Natural killer cell treated with Interleukin-12 subunit alpha and Interleukin-12 subunit beta and Interleukin-15 and Interleukin-18, amount 100 ng/mL, for 72 hours (primary cell): ENCODE data around the gene GLI1. TPM values are rescaled to one million over a fixed set of nuclear protein-coding genes. Genes with fewer than 3 reads are reported as not detected.

ENCODE experiments used
- ATAC-seq, 2 donors: fragments of 150-1000 bp; cut with Tn5 transposase in 1 of 2; sonication (Bioruptor Pico), chemical (Tn5 transposase) in 1 of 2; 2 replicates each; pipeline ENCODE4 v1.10.0; 2021
- DNase-seq: peaks from one replicate; pipeline ENCODE4 v3.0.0; 2022; ENCODE audit warnings: low spot score
- H3K27ac Mint-ChIP-seq, 2 donors: 1 replicate in 1 of 2; 2 replicates in 1 of 2; pipeline ENCODE4 v1.8.0; 2022; ENCODE audit warnings: mixed read lengths in 2 of 2, mild to moderate bottlenecking in 1 of 2, moderate library complexity in 1 of 2
- H3K27me3 Mint-ChIP-seq, 2 donors: 1 replicate in 1 of 2; 2 replicates in 1 of 2; pipeline ENCODE4 v1.8.0; 2022; ENCODE audit warnings: mixed read lengths in 2 of 2
- H3K36me3 Mint-ChIP-seq: one replicate; pipeline ENCODE4 v1.8.0; 2022; ENCODE audit warnings: mixed read lengths
- H3K4me1 Mint-ChIP-seq, 2 donors: 1 replicate in 1 of 2; 2 replicates in 1 of 2; pipeline ENCODE4 v1.8.0; 2022; ENCODE audit warnings: low read depth in 2 of 2, mixed read lengths in 2 of 2, mild to moderate bottlenecking in 1 of 2
- H3K4me3 Mint-ChIP-seq: one replicate; pipeline ENCODE4 v1.8.0; 2022; ENCODE audit warnings: mixed read lengths
- H3K9me3 Mint-ChIP-seq: 2 replicates; pipeline ENCODE4 v1.8.0; 2022; ENCODE audit warnings: mixed read lengths
- total RNA-seq, 2 donors: library from RNA; stranded (reverse); gene quantifications; one replicate each; pipeline ENCODE4 v1.2.3, GENCODE V29; 2022

The GLI1 gene
- total RNA-seq, 2 donors from 2014 or later = 0.61 to 1.0 TPM

DNA sequence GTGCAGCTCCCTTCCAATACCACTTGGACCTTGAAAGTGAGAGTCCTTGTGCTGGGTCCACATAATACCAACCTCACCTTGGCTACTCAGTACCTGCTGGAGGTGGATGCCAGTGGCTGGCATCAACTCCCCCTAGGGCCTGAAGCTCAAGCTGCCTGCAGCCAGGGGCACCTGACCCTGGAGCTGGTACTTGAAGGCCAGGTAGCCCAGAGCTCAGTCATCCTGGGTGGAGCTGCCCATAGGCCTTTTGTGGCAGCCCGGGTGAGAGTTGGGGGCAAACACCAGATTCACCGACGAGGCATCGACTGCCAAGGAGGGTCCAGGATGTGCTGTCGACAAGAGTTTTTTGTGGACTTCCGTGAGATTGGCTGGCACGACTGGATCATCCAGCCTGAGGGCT, 10.2 kb upstream of the GLI1 start:
- Mint-ChIP-seq H3K4me1 (peaks cover 0 to 4% of the 10 kb centered on the region in 2 donors), H3K9me3 (no peaks in the 10 kb centered on the region), H3K36me3 (no peaks in the 10 kb centered on the region), H3K27ac (no peak overlapping the region), H3K4me3 (no peak overlapping the region), H3K27me3 (peaks cover 0 to 6% of the 10 kb centered on the region in 2 donors)
- ATAC-seq (no peak), DNase-seq (no peak)

DNA sequence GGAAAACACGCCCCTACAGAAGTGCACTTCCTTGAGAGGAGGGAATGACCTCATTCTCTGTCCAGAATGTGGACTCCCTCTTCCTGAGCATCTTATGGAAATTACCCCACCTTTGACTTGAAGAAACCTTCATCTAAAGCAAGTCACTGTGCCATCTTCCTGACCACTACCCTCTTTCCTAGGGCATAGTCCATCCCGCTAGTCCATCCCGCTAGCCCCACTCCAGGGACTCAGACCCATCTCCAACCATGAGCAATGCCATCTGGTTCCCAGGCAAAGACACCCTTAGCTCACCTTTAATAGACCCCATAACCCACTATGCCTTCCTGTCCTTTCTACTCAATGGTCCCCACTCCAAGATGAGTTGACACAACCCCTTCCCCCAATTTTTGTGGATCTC, 9.5 kb upstream of the GLI1 start:
- Mint-ChIP-seq H3K4me3 (no peak overlapping the region), H3K27me3 (peaks cover 0 to 6% of the 10 kb centered on the region in 2 donors), H3K36me3 (no peaks in the 10 kb centered on the region), H3K4me1 (peaks cover 0 to 3% of the 10 kb centered on the region in 2 donors), H3K9me3 (no peaks in the 10 kb centered on the region), H3K27ac (no peak overlapping the region)
- DNase-seq = no peak
- no peak for ATAC-seq

DNA sequence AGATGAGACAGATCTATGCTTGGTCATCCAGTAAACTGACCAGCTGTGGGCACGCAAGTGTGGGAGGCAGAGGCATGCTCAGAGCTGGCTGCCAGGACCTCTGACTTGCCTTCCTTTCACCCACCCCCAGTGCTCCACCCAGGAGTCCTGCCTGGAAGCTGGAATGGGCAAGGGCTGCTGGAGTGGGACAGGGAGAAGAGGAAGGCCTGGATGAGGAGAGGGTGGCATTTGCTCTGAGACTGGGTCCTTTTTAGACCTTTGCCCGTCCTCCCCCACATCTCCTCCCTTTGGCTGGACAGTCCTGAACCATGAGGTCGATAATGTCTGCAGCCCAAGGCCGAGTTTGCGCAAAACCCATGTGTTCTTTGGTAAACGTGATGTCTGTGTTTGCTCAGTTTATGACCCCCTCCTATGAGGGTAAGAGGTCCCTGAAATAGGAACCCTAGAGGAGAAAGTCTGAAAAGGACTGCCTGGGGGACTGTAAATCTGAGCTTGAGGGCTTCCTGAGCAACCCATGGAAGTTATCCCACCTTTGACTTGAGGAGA, 8.3 kb upstream of the GLI1 start:
- Mint-ChIP-seq H3K4me3 (no peak overlapping the region), H3K9me3 (no peaks in the 10 kb centered on the region), H3K36me3 (no peaks in the 10 kb centered on the region), H3K27me3 (peaks cover 0 to 6% of the 10 kb centered on the region in 2 donors), H3K27ac (no peak overlapping the region), H3K4me1 (peaks cover 5% of the 10 kb centered on the region in 2 donors)
- no peak for DNase-seq
- ATAC-seq = no peak

DNA sequence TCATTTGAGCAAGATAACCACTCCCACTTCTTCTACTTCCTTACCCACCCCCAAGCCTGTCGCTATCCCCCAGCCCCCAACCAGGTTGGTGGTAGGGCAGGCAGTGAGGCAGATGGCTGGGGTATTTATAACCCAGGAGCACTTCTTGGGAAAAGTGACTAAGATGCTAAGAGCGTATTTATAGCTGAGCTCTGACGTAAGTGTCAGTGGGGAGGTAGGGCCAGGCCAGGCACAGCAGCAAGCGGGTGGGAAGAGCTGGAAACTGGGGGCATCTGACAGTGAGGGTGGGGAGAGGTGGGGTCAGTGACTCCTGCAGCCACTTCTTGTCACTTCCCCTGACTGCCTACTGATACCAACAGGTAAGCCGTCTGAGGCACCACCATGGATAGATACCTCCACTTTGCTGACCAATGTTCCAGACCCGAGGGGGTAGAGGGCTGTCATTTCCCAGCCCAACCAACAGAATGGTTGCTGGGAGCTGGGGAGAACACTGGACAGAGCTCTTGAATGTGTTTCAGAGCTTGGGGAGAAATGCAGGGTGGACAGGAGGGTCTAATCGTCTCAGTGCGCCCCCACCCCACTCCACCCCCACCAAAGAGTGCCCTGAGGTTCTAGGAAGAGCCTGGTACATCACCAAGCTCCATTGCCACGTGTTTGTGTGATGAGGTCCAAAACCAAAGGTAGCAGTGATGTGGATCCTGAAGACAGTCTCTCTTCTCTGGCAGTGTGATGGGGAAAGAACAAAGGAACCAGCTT, 7.2 kb upstream of the GLI1 start:
- H3K27ac Mint-ChIP-seq = peak overlapping the region in 1 of 2 donors; percentile 66
- no peak overlapping the region for H3K4me3 Mint-ChIP-seq
- peaks cover 0 to 6% of the 10 kb centered on the region in 2 donors for H3K27me3 Mint-ChIP-seq
- DNase-seq = no peak
- peaks cover 5 to 8% of the 10 kb centered on the region in 2 donors for H3K4me1 Mint-ChIP-seq
- no peaks in the 10 kb centered on the region for H3K36me3 Mint-ChIP-seq
- no peaks in the 10 kb centered on the region for H3K9me3 Mint-ChIP-seq
- no peak for ATAC-seq

DNA sequence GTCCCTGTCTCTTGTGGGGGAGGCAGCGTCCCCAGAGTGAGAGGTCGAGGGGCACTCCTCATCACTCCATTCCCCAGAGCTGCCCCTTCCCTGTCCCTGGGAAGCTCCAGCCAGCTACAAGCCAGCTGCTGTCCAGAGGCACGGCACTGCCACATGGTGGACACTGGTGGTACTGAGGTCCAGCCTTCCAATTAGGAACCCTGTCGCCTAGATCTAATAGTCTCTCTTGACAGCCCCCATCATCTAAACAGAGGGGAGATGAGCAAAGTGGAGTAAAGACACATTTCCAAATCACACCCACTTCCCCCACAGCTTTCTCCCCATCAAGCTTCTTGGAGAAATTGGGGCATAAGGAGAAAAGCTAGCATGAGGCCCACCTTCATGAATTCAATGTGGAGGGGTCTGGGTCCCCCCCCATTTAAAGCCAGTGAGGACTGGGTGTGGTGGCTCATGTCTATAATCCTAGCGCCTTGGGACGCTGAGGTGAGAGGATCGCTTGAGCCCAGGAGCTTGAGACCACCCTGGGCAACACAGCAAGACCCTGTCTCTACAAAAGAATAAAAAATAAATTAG, 6.6 kb upstream of the GLI1 start:
- H3K27me3 Mint-ChIP-seq = peaks cover 0 to 6% of the 10 kb centered on the region in 2 donors
- no peak for DNase-seq
- H3K27ac Mint-ChIP-seq = peak overlapping the region in 1 of 2 donors; percentile 66
- H3K9me3 Mint-ChIP-seq = no peaks in the 10 kb centered on the region
- H3K4me3 Mint-ChIP-seq = no peak overlapping the region
- peak; percentile 63 to 72 for ATAC-seq
- peaks cover 5 to 8% of the 10 kb centered on the region in 2 donors for H3K4me1 Mint-ChIP-seq
- H3K36me3 Mint-ChIP-seq = no peaks in the 10 kb centered on the region

DNA sequence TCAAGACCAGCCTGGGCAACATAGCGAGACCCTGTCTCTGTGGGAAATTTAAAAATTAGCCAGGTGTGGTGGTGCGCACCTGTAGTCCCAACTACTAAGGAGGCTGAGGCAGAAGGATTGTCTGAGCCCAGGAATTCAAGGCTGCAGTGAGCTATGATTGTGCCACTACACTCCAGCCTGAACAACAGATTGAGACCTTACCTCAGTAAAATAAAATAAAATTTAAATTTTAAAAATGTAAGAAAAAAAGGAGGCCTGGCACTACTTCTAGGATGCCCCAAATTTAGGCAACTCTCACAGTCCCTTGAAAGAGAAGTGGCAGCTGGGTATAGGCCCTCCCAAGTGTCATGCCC, 5.4 kb upstream of the GLI1 start:
- Mint-ChIP-seq H3K4me1 (peaks cover 12 to 14% of the 10 kb centered on the region in 2 donors), H3K27ac (no peak overlapping the region), H3K27me3 (peaks cover 0 to 6% of the 10 kb centered on the region in 2 donors), H3K4me3 (no peak overlapping the region), H3K9me3 (no peaks in the 10 kb centered on the region), H3K36me3 (no peaks in the 10 kb centered on the region)
- DNase-seq = no peak
- no peak for ATAC-seq

DNA sequence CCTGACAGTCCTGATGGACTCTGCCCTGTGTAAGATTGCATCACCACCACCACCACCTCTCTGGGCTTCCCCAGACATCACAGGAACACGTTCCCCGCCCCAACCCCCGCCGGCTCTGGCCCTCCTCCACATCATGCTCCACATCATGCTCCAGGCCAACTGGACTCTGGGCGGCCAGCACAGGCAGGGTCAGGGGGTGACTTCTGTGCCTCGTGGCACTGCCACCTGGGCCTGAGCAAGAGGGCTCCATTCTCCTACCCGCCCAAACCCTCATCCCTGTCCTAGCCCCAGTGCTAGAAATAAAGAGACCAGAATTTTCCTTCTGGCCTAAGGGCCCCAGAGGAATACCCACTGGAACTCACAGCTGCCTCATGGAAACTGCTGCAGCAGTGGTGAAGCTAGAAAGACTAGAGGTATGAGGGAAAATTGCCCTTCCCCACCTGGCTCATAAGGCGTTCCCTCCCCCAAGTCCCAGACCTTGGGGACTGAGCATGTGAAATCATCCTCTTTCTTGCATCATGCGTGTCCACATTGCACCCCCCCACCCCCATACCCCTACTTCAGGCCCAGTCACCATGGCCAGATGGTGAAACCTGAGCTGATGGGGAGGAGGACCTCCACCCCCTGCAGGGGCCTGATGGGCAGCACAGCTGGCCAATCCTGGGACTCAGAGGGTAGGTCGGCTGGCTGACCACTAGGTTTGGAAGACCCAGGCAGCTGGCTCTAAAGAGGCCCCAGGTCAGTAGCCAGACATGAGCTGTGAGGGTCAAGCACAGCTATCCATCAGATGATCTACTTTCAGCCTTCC, 4.8 kb upstream of the GLI1 start, which contains the start of gene INHBE:
TSS of gene INHBE (plus strand) at position 742 of the 808 bp plus-strand sequence. CDS start 230 bp downstream, outside the sequence.
- no peak for ATAC-seq
- no peaks in the 10 kb centered on the region for H3K36me3 Mint-ChIP-seq
- peak within 1 kb of the TSS in 1 of 2 donors; percentile 14 for H3K27ac Mint-ChIP-seq
- no peaks in the 10 kb centered on the region for H3K9me3 Mint-ChIP-seq
- peak within 1 kb of the TSS; percentile 42 for H3K4me3 Mint-ChIP-seq
- no peak for DNase-seq
- H3K27me3 Mint-ChIP-seq = peaks cover 0 to 6% of the 10 kb centered on the region in 2 donors
- peaks cover 17 to 19% of the 10 kb centered on the region in 2 donors for H3K4me1 Mint-ChIP-seq

DNA sequence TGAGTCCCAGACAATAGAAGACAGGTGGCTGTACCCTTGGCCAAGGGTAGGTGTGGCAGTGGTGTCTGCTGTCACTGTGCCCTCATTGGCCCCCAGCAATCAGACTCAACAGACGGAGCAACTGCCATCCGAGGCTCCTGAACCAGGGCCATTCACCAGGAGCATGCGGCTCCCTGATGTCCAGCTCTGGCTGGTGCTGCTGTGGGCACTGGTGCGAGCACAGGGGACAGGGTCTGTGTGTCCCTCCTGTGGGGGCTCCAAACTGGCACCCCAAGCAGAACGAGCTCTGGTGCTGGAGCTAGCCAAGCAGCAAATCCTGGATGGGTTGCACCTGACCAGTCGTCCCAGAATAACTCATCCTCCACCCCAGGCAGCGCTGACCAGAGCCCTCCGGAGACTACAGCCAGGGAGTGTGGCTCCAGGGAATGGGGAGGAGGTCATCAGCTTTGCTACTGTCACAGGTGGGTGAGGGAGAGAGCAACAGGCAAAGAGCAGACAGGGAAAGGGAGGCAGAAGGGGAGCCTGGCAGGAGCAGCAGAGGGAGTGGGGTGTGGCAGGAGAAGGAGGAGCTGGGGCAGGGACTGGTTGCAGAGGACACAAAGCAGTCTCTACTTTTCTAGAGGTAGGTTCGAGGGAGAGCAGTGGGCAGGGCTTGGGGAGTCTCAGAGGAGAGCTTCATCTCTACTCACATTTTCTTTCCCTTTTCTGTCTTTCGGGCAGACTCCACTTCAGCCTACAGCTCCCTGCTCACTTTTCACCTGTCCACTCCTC, 4.0 kb upstream of the GLI1 start:
- Mint-ChIP-seq H3K36me3 (no peaks in the 10 kb centered on the region), H3K27me3 (peaks cover 0 to 10% of the 10 kb centered on the region in 2 donors), H3K4me1 (peaks cover 23 to 25% of the 10 kb centered on the region in 2 donors), H3K4me3 (peak overlapping the region; percentile 42), H3K9me3 (no peaks in the 10 kb centered on the region), H3K27ac (peak overlapping the region in 1 of 2 donors; percentile 14)
- ATAC-seq = no peak
- DNase-seq = no peak

DNA sequence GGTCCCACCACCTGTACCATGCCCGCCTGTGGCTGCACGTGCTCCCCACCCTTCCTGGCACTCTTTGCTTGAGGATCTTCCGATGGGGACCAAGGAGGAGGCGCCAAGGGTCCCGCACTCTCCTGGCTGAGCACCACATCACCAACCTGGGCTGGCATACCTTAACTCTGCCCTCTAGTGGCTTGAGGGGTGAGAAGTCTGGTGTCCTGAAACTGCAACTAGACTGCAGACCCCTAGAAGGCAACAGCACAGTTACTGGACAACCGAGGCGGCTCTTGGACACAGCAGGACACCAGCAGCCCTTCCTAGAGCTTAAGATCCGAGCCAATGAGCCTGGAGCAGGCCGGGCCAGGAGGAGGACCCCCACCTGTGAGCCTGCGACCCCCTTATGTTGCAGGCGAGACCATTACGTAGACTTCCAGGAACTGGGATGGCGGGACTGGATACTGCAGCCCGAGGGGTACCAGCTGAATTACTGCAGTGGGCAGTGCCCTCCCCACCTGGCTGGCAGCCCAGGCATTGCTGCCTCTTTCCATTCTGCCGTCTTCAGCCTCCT, 3.4 kb upstream of the GLI1 start:
- peak overlapping the region in 1 of 2 donors; percentile 25 for H3K27ac Mint-ChIP-seq
- DNase-seq = no peak

DNA sequence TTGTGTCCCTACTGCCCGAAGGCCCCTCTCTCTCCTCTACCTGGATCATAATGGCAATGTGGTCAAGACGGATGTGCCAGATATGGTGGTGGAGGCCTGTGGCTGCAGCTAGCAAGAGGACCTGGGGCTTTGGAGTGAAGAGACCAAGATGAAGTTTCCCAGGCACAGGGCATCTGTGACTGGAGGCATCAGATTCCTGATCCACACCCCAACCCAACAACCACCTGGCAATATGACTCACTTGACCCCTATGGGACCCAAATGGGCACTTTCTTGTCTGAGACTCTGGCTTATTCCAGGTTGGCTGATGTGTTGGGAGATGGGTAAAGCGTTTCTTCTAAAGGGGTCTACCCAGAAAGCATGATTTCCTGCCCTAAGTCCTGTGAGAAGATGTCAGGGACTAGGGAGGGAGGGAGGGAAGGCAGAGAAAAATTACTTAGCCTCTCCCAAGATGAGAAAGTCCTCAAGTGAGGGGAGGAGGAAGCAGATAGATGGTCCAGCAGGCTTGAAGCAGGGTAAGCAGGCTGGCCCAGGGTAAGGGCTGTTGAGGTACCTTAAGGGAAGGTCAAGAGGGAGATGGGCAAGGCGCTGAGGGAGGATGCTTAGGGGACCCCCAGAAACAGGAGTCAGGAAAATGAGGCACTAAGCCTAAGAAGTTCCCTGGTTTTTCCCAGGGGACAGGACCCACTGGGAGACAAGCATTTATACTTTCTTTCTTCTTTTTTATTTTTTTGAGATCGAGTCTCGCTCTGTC, 2.7 kb upstream of the GLI1 start:
- H3K9me3 Mint-ChIP-seq = no peaks in the 10 kb centered on the region
- H3K27ac Mint-ChIP-seq = peak overlapping the region in 1 of 2 donors; percentile 25
- peaks cover 24 to 31% of the 10 kb centered on the region in 2 donors for H3K4me1 Mint-ChIP-seq
- H3K36me3 Mint-ChIP-seq = no peaks in the 10 kb centered on the region
- DNase-seq = no peak
- no peak for ATAC-seq
- H3K27me3 Mint-ChIP-seq = peaks cover 0 to 7% of the 10 kb centered on the region in 2 donors
- no peak overlapping the region for H3K4me3 Mint-ChIP-seq

More for the DNA sequence above, 3.4 kb upstream of the GLI1 start:
- no peaks in the 10 kb centered on the region for H3K9me3 Mint-ChIP-seq
- H3K36me3 Mint-ChIP-seq = no peaks in the 10 kb centered on the region
- H3K4me1 Mint-ChIP-seq = peaks cover 24 to 29% of the 10 kb centered on the region in 2 donors
- peaks cover 0 to 7% of the 10 kb centered on the region in 2 donors for H3K27me3 Mint-ChIP-seq
- H3K4me3 Mint-ChIP-seq = peak overlapping the region; percentile 42
- no peak for ATAC-seq

DNA sequence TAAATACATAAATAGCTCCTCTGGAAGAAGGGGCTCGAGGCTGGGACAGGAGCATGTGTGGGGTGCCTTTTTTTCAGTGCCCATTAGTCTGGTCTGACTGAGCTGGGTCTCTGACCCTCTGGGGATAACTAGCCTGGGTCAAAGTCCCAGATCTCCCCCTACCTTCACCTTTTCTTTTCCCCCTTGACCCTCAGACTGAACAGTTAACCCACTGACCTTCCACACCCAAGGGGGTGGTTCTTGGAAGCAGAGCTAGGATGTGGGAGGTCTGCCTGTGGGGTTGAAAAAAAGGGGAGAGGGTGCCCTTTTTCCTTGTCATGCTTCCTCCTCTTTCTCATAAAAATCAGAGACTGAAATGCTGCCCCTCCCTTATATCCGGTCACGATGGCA, 925 bp upstream of the GLI1 start:
- no peak for ATAC-seq
- H3K4me1 Mint-ChIP-seq = peaks cover 38 to 44% of the 10 kb centered on the region in 2 donors
- H3K27me3 Mint-ChIP-seq = peaks cover 0 to 4% of the 10 kb centered on the region in 2 donors
- H3K36me3 Mint-ChIP-seq = no peaks in the 10 kb centered on the region
- H3K27ac Mint-ChIP-seq = peak overlapping the region; percentile 89 to 99
- H3K4me3 Mint-ChIP-seq = peak overlapping the region; percentile 85
- DNase-seq = no peak
- H3K9me3 Mint-ChIP-seq = no peaks in the 10 kb centered on the region

DNA sequence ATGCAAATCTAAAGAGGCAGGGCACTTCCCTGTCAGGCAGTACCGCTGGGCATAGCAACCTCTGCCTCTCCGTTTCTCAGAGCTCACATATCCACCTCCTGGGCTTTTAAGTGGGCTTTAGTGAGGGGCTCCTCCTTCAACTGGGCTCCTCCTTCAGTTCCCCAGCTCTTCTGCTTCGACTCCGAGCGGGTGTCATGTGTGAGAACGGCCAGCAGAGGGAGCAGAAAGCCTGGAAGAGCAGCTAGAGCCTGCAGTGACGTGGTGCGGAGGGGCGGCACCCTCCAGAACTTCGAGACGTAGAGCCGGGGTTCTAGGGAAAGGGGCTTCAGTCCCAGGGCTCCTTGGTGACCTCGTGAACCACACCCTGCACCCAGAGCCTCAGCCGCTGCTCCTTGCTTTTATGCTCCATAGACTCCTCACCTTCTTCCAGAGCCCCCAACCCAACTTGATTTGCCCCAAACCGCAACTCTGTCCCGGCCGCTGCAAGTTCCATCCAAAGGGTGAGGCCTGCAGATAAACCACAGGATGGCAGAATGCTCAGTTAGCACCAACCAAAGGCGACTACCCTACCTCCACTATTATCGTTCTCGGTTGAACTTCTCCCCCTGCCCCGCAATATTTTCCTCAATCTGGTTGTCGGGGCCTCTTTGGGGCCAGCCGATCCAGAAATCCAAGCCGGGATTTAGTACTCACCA, 383 bp upstream of the GLI1 start:
- Mint-ChIP-seq H3K4me3 (peak overlapping the region; percentile 85), H3K9me3 (no peaks in the 10 kb centered on the region), H3K27ac (peak overlapping the region; percentile 89 to 99), H3K27me3 (peaks cover 0 to 4% of the 10 kb centered on the region in 2 donors), H3K36me3 (no peaks in the 10 kb centered on the region), H3K4me1 (peaks cover 43 to 50% of the 10 kb centered on the region in 2 donors)
- ATAC-seq (peak; percentile 82 to 85), DNase-seq (peak; percentile 91)
